ENCODE results near the gene MACROH2A2.

GRCh38 chr10:70096705-70097420, 44.2 kb downstream of the MACROH2A2 start:
- TF ChIP-seq POLR2A (IDR thresholded peaks at IDR 0.05) (no peak), CTCF (IDR thresholded peaks at IDR 0.05) (no peak)

Data from thyroid gland (tissue), 4 donors.